NCI-H2081 (cell line): ENCODE measurements around the gene OLFML2A.

Experiments used
- DNase-seq, 2 experiments: peaks; one replicate each; lab custom pipeline; 2025; lab: John Stamatoyannopoulos, UW

Gene OLFML2A

DNA sequence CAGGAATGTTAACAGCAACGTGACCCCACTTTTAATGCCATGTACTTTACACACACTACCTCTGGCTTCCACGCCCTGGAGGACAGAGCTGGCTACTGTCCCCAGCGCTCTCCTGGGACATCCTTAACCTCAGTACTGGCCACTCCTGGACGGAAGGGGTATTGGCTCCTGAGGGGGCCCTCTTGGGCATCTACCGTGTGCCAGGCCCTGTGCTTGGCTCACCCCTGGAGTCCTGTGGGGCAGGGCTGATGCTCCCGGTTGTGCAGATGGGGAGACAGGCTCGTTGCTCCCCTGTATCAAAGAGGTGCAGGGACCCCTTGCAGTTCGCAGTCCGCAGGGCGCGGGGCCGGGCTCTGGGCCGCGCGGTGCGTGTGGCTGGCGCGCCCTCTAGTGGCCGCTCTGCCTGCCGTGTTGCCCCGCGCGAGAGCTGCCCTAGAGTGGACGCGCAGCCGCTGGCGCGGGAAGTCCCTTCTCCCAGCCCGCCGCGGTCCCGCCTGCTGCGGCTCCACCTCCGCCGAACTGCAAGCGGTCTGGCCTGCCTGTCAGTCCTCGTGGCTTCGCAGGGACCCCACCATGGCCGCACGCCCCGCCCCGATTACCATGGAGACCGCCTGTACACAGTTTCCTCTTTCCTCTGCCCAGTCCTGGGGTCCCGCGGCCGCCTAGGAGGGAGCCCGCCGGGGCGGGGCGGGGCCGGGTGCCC is 76.0 kb downstream of the OLFML2A start, which contains the start of gene WDR38:
Gene WDR38, plus strand, starts transcription at position 632 of the 703 bp plus-strand sequence. CDS start 72 bp downstream, outside the sequence.
- peak; percentile 48 to 63 for DNase-seq

DNA sequence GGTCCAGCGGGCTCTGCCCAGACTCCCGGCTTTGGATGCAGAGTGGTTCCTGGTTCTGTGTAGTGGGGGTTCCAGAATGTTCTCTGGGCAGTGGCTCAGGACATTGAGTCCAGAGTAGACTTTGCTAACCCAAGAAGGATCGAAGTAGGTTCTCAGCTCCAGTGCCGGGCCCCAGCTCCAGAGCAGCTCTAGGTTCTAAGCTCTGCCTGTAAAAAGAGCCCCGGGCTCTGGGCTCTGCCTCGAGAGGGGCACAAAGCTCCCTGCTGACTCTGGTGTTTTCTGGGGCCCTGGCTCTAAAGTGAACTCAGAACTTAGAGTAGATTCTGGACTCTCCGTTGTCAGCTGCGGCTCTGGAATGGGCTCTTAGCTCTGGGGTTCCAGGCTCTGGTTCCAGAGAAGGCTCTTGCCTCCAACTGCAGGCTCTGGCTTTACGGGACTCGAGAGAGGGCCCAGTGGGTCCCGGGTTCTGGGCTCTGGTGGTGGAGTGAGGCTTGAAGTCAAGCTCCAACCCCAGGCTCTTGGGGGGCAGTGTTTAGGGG is 76.7 kb downstream of the OLFML2A start:
- DNase-seq, result no peak

GRCh38 chr9:124854161-124854560 is 77.2 kb downstream of the OLFML2A start:
- no peak for DNase-seq

GRCh38 chr9:124854822-124855221 is 77.9 kb downstream of the OLFML2A start:
- no peak for DNase-seq

GRCh38 chr9:124855566-124855943 is 78.6 kb downstream of the OLFML2A start:
- no peak for DNase-seq

- DNase-seq, result peak in 1 of 2 experiments; percentile 18
Measured at GRCh38 chr9:124855944-124856765, 79.2 kb downstream of the OLFML2A start.

DNA sequence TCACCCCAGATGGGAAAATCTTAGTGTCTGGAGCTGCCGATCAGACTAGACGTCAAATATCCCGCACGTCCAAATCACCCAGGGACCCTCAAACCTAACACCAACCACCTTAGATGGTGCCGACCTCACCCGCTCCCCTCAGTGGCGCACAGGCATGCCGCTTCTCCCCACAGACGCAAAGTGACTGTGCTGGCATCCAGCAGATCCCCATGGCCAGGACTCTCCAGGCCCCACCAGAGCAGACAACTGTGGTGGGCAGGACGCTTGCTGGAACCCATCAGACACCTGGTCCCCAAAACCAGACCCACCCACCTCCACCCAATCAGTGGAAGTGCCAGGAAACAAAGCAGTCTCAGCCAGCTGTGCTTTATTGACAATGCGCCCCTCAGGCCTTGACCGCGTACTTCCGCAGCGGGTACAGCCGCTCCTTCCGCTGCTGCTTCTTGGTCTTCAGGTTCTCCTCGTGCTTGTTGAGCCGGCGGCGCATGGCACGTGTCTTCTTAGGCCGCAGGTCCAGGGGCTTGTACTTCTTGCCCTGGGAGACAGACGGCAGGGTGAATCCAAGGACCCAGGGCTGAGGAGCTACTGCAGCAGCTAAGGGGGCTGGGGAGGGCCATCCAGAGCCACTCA is 80.7 kb downstream of the OLFML2A start:
- DNase-seq, result no peak

GRCh38 chr9:124858330-124859046 is 81.6 kb downstream of the OLFML2A start:
- DNase-seq, result no peak

DNA sequence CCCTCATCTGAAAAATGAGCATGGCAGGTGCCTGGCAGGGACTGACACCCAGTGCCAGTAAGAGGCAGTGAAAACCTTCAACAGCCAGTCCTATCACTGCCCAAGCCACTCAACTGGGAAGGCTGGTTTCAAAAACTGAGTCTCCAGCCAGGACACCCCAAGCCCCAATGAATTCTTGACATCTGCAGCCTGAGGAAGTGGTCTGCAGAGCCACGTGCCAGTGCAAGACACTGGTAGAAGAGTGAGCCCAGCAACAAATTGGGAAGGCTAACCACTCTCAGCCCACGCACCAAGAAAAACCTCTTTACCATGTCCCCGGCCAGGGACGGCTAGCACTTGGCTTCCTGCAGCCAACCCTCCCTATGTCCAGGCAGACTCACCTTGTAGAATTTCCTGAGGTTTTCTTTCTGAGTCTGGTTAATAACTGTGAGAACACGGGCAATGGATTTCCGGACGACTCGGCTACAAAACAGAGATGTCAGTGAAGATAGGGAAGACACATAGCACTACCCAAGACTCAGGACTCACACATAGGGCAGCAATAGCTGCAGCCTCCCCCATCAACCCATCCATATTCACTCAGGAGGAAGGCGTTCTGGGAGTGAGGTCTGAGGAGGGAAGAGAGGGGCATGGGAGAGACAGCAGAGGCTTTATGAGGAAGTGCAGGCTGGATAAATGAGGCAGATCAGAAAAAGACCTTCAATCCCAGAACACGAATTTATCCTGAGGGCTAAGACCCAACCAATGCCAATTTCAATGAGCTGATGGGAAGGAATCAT is 83.1 kb downstream of the OLFML2A start:
- no peak for DNase-seq

GRCh38 chr9:124860582-124861341 is 83.8 kb downstream of the OLFML2A start:
- no peak for DNase-seq

DNA sequence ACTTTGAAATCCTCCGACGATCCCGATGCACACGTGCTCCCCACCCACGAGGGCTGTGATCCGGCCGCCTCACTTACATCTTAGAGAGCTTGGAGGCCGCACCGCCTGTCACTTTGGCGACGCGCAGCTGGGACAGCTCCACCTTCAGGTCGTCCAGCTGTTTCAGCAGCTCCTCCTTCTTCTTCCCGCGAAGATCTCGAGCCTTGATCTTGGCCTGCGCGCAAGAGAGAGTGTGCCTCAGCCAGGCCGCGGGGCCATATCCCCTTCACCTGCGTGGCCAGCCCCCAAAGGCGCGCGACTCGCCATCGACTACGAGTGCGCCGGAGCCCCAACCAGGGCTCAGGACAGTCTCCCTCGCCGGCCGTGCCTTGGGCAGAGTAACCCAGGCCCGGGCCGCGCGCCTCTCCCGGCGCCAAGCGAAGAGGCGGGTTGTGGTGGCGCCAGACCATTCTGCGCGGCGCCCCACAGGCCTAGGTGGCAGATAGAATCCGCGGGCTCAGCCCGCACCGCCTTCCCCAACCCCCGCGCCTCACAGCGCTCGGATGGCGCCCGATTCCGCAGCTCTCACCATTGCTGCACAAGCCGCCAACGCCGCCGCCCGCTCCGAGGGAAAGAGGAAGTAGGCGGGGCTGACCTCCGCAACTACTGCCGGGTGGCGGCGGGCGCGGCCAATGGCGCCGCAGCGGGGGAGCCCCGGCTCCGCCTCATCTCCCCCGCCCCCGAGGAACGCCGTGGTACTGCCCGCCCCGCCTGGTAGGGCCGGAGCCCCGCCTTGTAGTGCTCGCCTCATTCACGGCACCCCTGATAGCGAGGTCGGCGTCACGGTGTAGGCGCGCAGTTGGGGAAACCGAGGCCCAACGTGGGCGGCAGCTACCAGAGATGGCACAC is 84.7 kb downstream of the OLFML2A start, which contains the start of the genes ARPC5L and RPL35:
Gene ARPC5L, plus strand, starts transcription at position 789 of the 888 bp plus-strand sequence. CDS start 7,161 bp downstream, outside the sequence.
Gene RPL35, minus strand, starts transcription at position 616 of the 888 bp plus-strand sequence. Its CDS starts 45 bp downstream, at position 571.
- peak; percentile 92 to 95 for DNase-seq

- no peak for DNase-seq
Measured at GRCh38 chr9:124863371-124863871, 86.5 kb downstream of the OLFML2A start.
